Endodermal cell (in vitro differentiated cells): ENCODE data around the gene DYNC2H1. TPM values are rescaled to one million over a fixed set of nuclear protein-coding genes. Genes with fewer than 3 reads are reported as not detected.

Experiments used
- DNase-seq: peaks from one replicate; pipeline ENCODE4 v3.0.0-alpha.2; 2017
- H3K27ac ChIP-seq: 2 replicates; pipeline ENCODE4 v1.5.1; 2013; ENCODE audit warnings: mild to moderate bottlenecking, low read depth, low read length, moderate library complexity
- H3K27me3 ChIP-seq: 2 replicates; pipeline ENCODE4 v1.6.1; 2013; ENCODE audit warnings: mild to moderate bottlenecking, low read length, moderate library complexity; ENCODE audit not compliant: insufficient read depth, control insufficient read depth, poor library complexity, severe bottlenecking
- H3K36me3 ChIP-seq: 2 replicates; pipeline ENCODE4 v1.7.0; 2013; ENCODE audit warnings: mild to moderate bottlenecking, low read length, moderate library complexity; ENCODE audit not compliant: control insufficient read depth, insufficient read depth
- H3K4me1 ChIP-seq: one replicate; pipeline ENCODE4 v1.7.0; 2013; ENCODE audit warnings: low read length; ENCODE audit not compliant: control insufficient read depth, insufficient read depth
- H3K4me3 ChIP-seq: 2 replicates; pipeline ENCODE4 v1.5.1; 2013; ENCODE audit warnings: mild to moderate bottlenecking, low read length, moderate library complexity
- H3K9ac ChIP-seq: 2 replicates; pipeline ENCODE4 v1.6.1; 2013; ENCODE audit warnings: mild to moderate bottlenecking, low read length, moderate library complexity; ENCODE audit not compliant: poor library complexity, severe bottlenecking; ENCODE audit errors: extremely low read depth
- H3K9me3 ChIP-seq: 2 replicates; pipeline ENCODE4 v1.6.1; 2013; ENCODE audit warnings: mild to moderate bottlenecking, low read length, moderate library complexity; ENCODE audit not compliant: control insufficient read depth
- H3K27ac Mint-ChIP-seq: 2 replicates; pipeline ENCODE4 v1.8.0; 2020; ENCODE audit warnings: mixed read lengths
- H3K27me3 Mint-ChIP-seq: 2 replicates; pipeline ENCODE4 v1.8.0; 2021; ENCODE audit warnings: mild to moderate bottlenecking, mixed read lengths; ENCODE audit not compliant: insufficient read depth
- H3K36me3 Mint-ChIP-seq: 2 replicates; pipeline ENCODE4 v1.8.0; 2020; ENCODE audit warnings: low read depth, mixed read lengths
- H3K4me1 Mint-ChIP-seq: 2 replicates; pipeline ENCODE4 v1.8.0; 2020; ENCODE audit warnings: mixed read lengths
- H3K4me3 Mint-ChIP-seq: 2 replicates; pipeline ENCODE4 v1.8.0; 2020; ENCODE audit warnings: mild to moderate bottlenecking, moderate library complexity, mixed read lengths
- H3K9me3 Mint-ChIP-seq: 2 replicates; pipeline ENCODE4 v1.8.0; 2020; ENCODE audit warnings: mild to moderate bottlenecking, mixed read lengths
- CTCF ChIP-seq: fragments of 200-600 bp; sonication (generic); conservative IDR thresholded peaks from 2 replicates; pipeline ENCODE4 v1.5.0; 2021; ENCODE audit warnings: antibody characterized with exemption, mild to moderate bottlenecking
- WGBS, 2 experiments: methylation state at CpG; one replicate each; pipeline versions ENCODE4 v1.1.5 to v1.1.7; 2013; ENCODE audit warnings: missing lambda C conversion rate in 2 of 2, mixed read lengths in 1 of 2; ENCODE audit not compliant: insufficient coverage in 1 of 2, insufficient read length in 1 of 2; 5-methylcytosine and 5-hydroxymethylcytosine counted together
- total RNA-seq, 2 donors: library from RNA; stranded (reverse); fragmentation: NEBNext Ultra II Directional in 1 of 2; extraction: Animal tissue kit (Norgen Biotek cat#: 25700) in 1 of 2; gene quantifications; 2 replicates in 1 of 2; 3 replicates in 1 of 2; pipeline ENCODE4 v1.2.1, GENCODE V29; 2021

DYNC2H1 gene
- total RNA-seq, 2 donors from 2014 or later, result 21.1 to 31.9 TPM

- no peak overlapping the region for H3K4me3 Mint-ChIP-seq
- no peaks in the 10 kb centered on the region for H3K36me3 Mint-ChIP-seq
- H3K4me1 ChIP-seq, result no peaks in the 10 kb centered on the region
- H3K27ac ChIP-seq, result no peak overlapping the region
- H3K27me3 Mint-ChIP-seq, result no peaks in the 10 kb centered on the region
- H3K9me3 Mint-ChIP-seq, result no peaks in the 10 kb centered on the region
- no peaks in the 10 kb centered on the region for H3K36me3 ChIP-seq
- H3K27me3 ChIP-seq, result no peaks in the 10 kb centered on the region
- DNase-seq, result no peak
- H3K9ac ChIP-seq, result no peak overlapping the region
- H3K27ac Mint-ChIP-seq, result no peak overlapping the region
- TF ChIP-seq CTCF, result no peak
- H3K4me1 Mint-ChIP-seq, result no peaks in the 10 kb centered on the region
- H3K9me3 ChIP-seq, result no peaks in the 10 kb centered on the region
- H3K4me3 ChIP-seq, result no peak overlapping the region
Measured at GRCh38 chr11:103279821-103280220, 170.6 kb downstream of the DYNC2H1 start.

DNA sequence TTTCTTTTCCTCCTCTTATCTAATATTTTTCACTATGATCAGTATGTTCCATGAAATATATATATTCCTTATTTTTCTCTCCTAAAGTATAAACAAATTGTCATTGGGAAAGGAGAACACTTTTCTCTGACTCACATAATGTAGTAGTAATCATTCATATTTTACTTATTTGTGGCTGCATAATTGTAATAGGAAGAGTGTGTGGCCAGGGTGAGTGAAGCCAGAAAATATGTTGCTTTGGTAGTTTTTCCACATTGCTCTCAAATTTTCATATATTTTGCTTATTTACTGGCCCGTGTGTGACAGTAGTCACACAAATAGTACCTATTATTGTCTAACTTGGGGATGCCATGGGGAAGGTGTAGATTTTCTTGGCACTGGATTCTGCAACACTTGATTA, 172.1 kb downstream of the DYNC2H1 start:
- no peaks in the 10 kb centered on the region for H3K27me3 ChIP-seq
- no peak overlapping the region for H3K27ac ChIP-seq
- no peaks in the 10 kb centered on the region for H3K9me3 Mint-ChIP-seq
- H3K36me3 ChIP-seq, result no peaks in the 10 kb centered on the region
- H3K4me1 Mint-ChIP-seq, result no peaks in the 10 kb centered on the region
- H3K4me1 ChIP-seq, result no peaks in the 10 kb centered on the region
- H3K36me3 Mint-ChIP-seq, result peaks cover 2% of the 10 kb centered on the region
- no peak overlapping the region for H3K9ac ChIP-seq
- no peak for TF ChIP-seq CTCF
- WGBS, 2 experiments, result 80% methylated on average over 1 of the region's 1 CpG; no CpG with 5 or more reads in 1 of the 2 experiments
- H3K9me3 ChIP-seq, result no peaks in the 10 kb centered on the region
- H3K4me3 ChIP-seq, result no peak overlapping the region
- no peak overlapping the region for H3K27ac Mint-ChIP-seq
- no peak overlapping the region for H3K4me3 Mint-ChIP-seq
- no peaks in the 10 kb centered on the region for H3K27me3 Mint-ChIP-seq
- DNase-seq, result no peak

DNA sequence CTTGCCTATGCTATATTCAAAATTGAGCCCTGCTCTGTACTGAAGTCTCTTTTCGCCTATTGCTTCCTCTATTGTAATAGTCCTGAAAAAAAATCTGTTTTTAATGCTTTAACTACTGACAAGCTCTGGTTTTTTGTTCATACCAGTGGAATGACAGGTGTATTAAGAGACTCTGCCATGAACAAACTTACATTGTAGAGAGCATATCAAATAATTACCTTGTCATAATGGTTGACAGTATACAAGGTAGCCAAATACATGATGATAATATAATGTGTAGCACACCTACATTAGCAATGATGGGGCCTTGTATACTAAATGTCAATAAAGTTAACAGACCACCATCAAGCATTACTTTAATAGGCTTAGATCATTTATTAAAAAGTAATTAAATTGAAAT, 175.0 kb downstream of the DYNC2H1 start:
- H3K4me3 Mint-ChIP-seq, result no peak overlapping the region
- no peaks in the 10 kb centered on the region for H3K9me3 Mint-ChIP-seq
- no peak for DNase-seq
- H3K36me3 Mint-ChIP-seq, result peaks cover 7% of the 10 kb centered on the region
- H3K4me3 ChIP-seq, result no peak overlapping the region
- H3K27me3 Mint-ChIP-seq, result no peaks in the 10 kb centered on the region
- H3K9ac ChIP-seq, result no peak overlapping the region
- TF ChIP-seq CTCF, result no peak
- peaks cover 7% of the 10 kb centered on the region for H3K36me3 ChIP-seq
- no peaks in the 10 kb centered on the region for H3K9me3 ChIP-seq
- H3K27ac Mint-ChIP-seq, result no peak overlapping the region
- H3K27me3 ChIP-seq, result no peaks in the 10 kb centered on the region
- H3K4me1 Mint-ChIP-seq, result no peaks in the 10 kb centered on the region
- no peak overlapping the region for H3K27ac ChIP-seq
- 89 to 100% methylated on average over 1 of the region's 1 CpG for WGBS, 2 experiments
- no peaks in the 10 kb centered on the region for H3K4me1 ChIP-seq
